Measurements from ENCODE around the gene B9D1. TPM values are rescaled to one million over a fixed set of nuclear protein-coding genes. Genes with fewer than 3 reads are reported as not detected.

The B9D1 gene
- total RNA-seq, 1 donor from 2014 or later, result 26.2 TPM

- no peak for DNase-seq (ENCODE audit: low spot score in 2 of 2, unreplicated experiment in 2 of 2)
- peak overlapping the region; percentile 23 for H3K27ac Mint-ChIP-seq
Observed at GRCh38 chr17:19361944-19362276, 613 bp downstream of the B9D1 start.

DNA sequence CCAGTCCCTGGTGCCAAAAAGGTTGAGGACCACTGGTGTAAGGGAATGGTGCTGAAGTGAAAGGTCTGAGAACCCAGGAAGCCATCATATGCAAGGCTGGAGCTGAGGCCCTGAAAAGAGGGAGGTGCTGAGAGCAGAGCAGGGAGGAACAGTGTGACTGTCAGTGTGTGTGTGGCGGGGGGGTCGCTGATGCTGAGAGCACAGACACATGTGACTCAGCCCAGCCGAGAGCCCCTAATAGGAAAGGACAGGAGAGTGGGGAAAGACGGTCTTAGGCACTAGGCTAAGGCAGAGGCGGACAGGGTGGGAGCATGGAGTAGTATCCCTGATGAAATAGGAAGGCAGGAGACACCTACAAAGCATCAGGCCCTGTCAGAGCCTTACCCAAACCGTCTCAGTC, 1.2 kb downstream of the B9D1 start:
- H3K27ac Mint-ChIP-seq, result no peak overlapping the region
- H3K4me1 Mint-ChIP-seq, result peaks cover 38% of the 10 kb centered on the region
- DNase-seq (ENCODE audit: low spot score in 2 of 2, unreplicated experiment in 2 of 2), result no peak
- TF ChIP-seq, protein P1, sequence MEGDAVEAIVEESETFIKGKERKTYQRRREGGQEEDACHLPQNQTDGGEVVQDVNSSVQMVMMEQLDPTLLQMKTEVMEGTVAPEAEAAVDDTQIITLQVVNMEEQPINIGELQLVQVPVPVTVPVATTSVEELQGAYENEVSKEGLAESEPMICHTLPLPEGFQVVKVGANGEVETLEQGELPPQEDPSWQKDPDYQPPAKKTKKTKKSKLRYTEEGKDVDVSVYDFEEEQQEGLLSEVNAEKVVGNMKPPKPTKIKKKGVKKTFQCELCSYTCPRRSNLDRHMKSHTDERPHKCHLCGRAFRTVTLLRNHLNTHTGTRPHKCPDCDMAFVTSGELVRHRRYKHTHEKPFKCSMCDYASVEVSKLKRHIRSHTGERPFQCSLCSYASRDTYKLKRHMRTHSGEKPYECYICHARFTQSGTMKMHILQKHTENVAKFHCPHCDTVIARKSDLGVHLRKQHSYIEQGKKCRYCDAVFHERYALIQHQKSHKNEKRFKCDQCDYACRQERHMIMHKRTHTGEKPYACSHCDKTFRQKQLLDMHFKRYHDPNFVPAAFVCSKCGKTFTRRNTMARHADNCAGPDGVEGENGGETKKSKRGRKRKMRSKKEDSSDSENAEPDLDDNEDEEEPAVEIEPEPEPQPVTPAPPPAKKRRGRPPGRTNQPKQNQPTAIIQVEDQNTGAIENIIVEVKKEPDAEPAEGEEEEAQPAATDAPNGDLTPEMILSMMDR (IDR thresholded peaks at IDR 0.05; ENCODE audit: unreplicated experiment), result no peak
- peaks cover 4% of the 10 kb centered on the region for H3K36me3 Mint-ChIP-seq
- no peaks in the 10 kb centered on the region for H3K27me3 Mint-ChIP-seq (ENCODE audit: low read depth)
- H3K9me3 Mint-ChIP-seq, result no peaks in the 10 kb centered on the region
- peak overlapping the region; percentile 85 for H3K4me3 Mint-ChIP-seq

More at GRCh38 chr17:19361944-19362276, 613 bp downstream of the B9D1 start:
- Mint-ChIP-seq H3K27me3 (ENCODE audit: low read depth) (no peaks in the 10 kb centered on the region), H3K36me3 (peaks cover 4% of the 10 kb centered on the region), H3K9me3 (no peaks in the 10 kb centered on the region), H3K4me1 (peaks cover 38% of the 10 kb centered on the region), H3K4me3 (peak overlapping the region; percentile 85)
- TF ChIP-seq, protein P1 (IDR thresholded peaks at IDR 0.05; ENCODE audit: unreplicated experiment), result no peak

GRCh38 chr17:19360772-19361171, 1.8 kb downstream of the B9D1 start:
- H3K4me1 Mint-ChIP-seq, result peaks cover 35% of the 10 kb centered on the region
- DNase-seq (ENCODE audit: low spot score in 2 of 2, unreplicated experiment in 2 of 2), result no peak
- no peak overlapping the region for H3K27ac Mint-ChIP-seq
- H3K9me3 Mint-ChIP-seq, result no peaks in the 10 kb centered on the region
- peaks cover 4% of the 10 kb centered on the region for H3K36me3 Mint-ChIP-seq
- H3K27me3 Mint-ChIP-seq (ENCODE audit: low read depth), result no peaks in the 10 kb centered on the region
- TF ChIP-seq, protein P1 (IDR thresholded peaks at IDR 0.05; ENCODE audit: unreplicated experiment), result no peak
- no peak overlapping the region for H3K4me3 Mint-ChIP-seq

DNA sequence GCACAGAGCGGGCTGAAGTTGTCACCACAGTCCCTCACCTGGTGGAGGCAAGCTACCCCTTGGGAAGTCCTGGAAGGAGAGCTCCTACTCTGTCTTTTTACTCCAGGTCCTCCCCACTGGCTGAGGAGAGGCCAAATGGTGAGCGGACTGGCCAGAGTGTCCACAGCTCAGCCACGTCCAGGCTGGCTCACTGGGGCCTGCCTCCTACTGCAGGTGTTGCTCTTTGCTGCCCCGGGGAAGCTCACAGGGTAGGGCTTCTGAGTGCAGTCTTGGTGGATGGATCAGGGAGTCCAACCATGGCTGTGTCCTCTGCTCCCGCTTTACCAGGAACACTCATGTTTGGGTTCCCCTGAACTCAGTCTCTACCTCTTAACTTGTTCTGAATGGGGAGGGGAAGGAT, 2.7 kb downstream of the B9D1 start:
- TF ChIP-seq, protein P1 (IDR thresholded peaks at IDR 0.05; ENCODE audit: unreplicated experiment), result no peak
- Mint-ChIP-seq H3K36me3 (peaks cover 6% of the 10 kb centered on the region), H3K4me3 (no peak overlapping the region), H3K27ac (no peak overlapping the region), H3K4me1 (peaks cover 32% of the 10 kb centered on the region), H3K9me3 (no peaks in the 10 kb centered on the region), H3K27me3 (ENCODE audit: low read depth) (no peaks in the 10 kb centered on the region)
- no peak for DNase-seq (ENCODE audit: low spot score in 2 of 2, unreplicated experiment in 2 of 2)

DNA sequence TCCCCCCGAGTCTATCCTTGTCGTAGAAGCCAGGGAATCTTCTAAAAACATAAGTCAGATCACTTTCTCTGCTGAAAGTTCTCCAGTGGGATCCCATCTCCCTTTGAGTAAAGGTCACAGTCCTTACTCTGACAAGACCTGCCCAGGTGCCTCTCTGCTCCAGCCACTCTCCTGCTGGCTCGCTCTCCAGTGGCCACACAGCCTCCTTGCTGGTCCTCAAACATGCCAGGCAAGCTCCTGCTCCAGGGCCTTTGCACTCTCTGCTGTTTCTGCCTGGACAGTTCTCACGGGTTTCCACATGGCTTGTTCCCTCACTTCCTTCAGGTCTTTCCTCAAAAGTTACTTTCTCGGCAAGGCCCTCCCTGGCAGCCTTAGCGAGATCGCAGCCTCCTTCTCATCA, 3.4 kb downstream of the B9D1 start:
- H3K4me1 Mint-ChIP-seq, result peaks cover 27% of the 10 kb centered on the region
- TF ChIP-seq, protein P1 (IDR thresholded peaks at IDR 0.05; ENCODE audit: unreplicated experiment), result no peak
- H3K27ac Mint-ChIP-seq, result no peak overlapping the region
- H3K4me3 Mint-ChIP-seq, result no peak overlapping the region
- H3K36me3 Mint-ChIP-seq, result peaks cover 7% of the 10 kb centered on the region
- H3K27me3 Mint-ChIP-seq (ENCODE audit: low read depth), result no peaks in the 10 kb centered on the region
- no peak for DNase-seq (ENCODE audit: low spot score in 2 of 2, unreplicated experiment in 2 of 2)
- no peaks in the 10 kb centered on the region for H3K9me3 Mint-ChIP-seq

DNA sequence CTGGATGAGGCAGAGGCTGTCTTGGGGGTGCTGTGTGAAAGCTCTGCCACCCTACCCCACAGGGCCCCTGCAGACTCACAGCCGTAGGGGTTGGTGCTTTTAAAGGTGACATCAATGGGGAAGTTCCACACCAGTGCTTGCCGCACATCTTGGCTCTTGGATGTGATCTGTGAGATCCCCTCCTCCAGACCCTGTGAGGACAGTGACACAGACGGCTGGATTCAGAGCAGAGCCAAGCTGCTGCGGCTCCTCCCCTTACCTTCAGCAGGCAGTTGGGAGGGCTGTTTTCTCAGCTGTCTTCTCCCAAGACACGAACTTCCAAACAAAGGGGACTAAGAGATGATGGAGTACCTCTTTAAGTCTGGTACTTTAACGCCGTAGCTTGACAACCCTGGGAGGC, 4.8 kb downstream of the B9D1 start:
- no peak for DNase-seq (ENCODE audit: low spot score in 2 of 2, unreplicated experiment in 2 of 2)
- Mint-ChIP-seq H3K9me3 (no peaks in the 10 kb centered on the region), H3K27ac (no peak overlapping the region), H3K4me3 (no peak overlapping the region), H3K4me1 (peaks cover 17% of the 10 kb centered on the region), H3K36me3 (peaks cover 8% of the 10 kb centered on the region), H3K27me3 (ENCODE audit: low read depth) (no peaks in the 10 kb centered on the region)
- TF ChIP-seq, protein P1 (IDR thresholded peaks at IDR 0.05; ENCODE audit: unreplicated experiment), result no peak
